ENCODE data around the gene WDR19.

WDR19 gene

GRCh38 chr4:39305912-39306677 lies 123.8 kb downstream of the WDR19 start:
- DNase-seq = peak; percentile 76

GRCh38 chr4:39308611-39309010 lies 126.3 kb downstream of the WDR19 start:
- DNase-seq = no peak

GRCh38 chr4:39312816-39313215 lies 130.5 kb downstream of the WDR19 start:
- DNase-seq = no peak

- DNase-seq = peak; percentile 11
Observed at GRCh38 chr4:39319676-39320075, 137.3 kb downstream of the WDR19 start.

GRCh38 chr4:39320381-39321115 lies 138.2 kb downstream of the WDR19 start:
- DNase-seq = no peak

- no peak for DNase-seq
Observed at GRCh38 chr4:39323821-39324220, 141.5 kb downstream of the WDR19 start.

- DNase-seq = no peak
Observed at GRCh38 chr4:39324446-39324845, 142.1 kb downstream of the WDR19 start.

- no peak for DNase-seq
Observed at GRCh38 chr4:39324897-39325613, 142.7 kb downstream of the WDR19 start.

GRCh38 chr4:39326468-39326977 lies 144.2 kb downstream of the WDR19 start:
- DNase-seq = peak; percentile 42

GRCh38 chr4:39330353-39330752 lies 148.0 kb downstream of the WDR19 start:
- DNase-seq = peak; percentile 51

- DNase-seq = no peak
Observed at GRCh38 chr4:39331191-39331590, 148.9 kb downstream of the WDR19 start.
